ENCODE results near the gene GPER1.

- TF ChIP-seq, protein P1, sequence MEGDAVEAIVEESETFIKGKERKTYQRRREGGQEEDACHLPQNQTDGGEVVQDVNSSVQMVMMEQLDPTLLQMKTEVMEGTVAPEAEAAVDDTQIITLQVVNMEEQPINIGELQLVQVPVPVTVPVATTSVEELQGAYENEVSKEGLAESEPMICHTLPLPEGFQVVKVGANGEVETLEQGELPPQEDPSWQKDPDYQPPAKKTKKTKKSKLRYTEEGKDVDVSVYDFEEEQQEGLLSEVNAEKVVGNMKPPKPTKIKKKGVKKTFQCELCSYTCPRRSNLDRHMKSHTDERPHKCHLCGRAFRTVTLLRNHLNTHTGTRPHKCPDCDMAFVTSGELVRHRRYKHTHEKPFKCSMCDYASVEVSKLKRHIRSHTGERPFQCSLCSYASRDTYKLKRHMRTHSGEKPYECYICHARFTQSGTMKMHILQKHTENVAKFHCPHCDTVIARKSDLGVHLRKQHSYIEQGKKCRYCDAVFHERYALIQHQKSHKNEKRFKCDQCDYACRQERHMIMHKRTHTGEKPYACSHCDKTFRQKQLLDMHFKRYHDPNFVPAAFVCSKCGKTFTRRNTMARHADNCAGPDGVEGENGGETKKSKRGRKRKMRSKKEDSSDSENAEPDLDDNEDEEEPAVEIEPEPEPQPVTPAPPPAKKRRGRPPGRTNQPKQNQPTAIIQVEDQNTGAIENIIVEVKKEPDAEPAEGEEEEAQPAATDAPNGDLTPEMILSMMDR (IDR thresholded peaks at IDR 0.05; ENCODE audit: low read depth, low read length, poor library complexity, severe bottlenecking), result no peak
- TF ChIP-seq EZH2phosphoT487 (IDR thresholded peaks at IDR 0.05; ENCODE audit: borderline replicate concordance, low read length), result no peak
These were observed 35.1 kb downstream of the GPER1 start for GRCh38 chr7:1122832-1123501.
